GM18858 (cell line): ENCODE results near the gene DOP1B.

Source experiments
- ATAC-seq: cut with Tn5 transposase; IDR thresholded peaks from one replicate; pipeline ENCODE4 v1.9.1; 2021; ENCODE audit not compliant: unreplicated experiment

The DOP1B gene

GRCh38 chr21:36200081-36200561, 43.5 kb downstream of the DOP1B start:
- ATAC-seq, result no peak

- ATAC-seq, result no peak
These were observed 46.3 kb downstream of the DOP1B start for GRCh38 chr21:36202726-36203602.

GRCh38 chr21:36203603-36203889, 46.9 kb downstream of the DOP1B start:
- no peak for ATAC-seq

GRCh38 chr21:36204980-36205379, 48.4 kb downstream of the DOP1B start:
- ATAC-seq, result no peak

- ATAC-seq, result no peak
These were observed 49.3 kb downstream of the DOP1B start for GRCh38 chr21:36205962-36206361.
